Stimulated activated CD4-positive, alpha-beta T cell treated with anti-CD3 and anti-CD28 coated beads, Interleukin-2, amount 100 ng/mL, for 24 hours (primary cell): Measurements from ENCODE around the gene HNF4A.

Experiments
- DNase-seq, 2 donors: peaks; one replicate each; pipeline ENCODE4 v3.0.0-alpha.2; 2020

Gene HNF4A

GRCh38 chr20:44407402-44408184, 52.1 kb downstream of the HNF4A start:
- DNase-seq, result no peak

- no peak for DNase-seq
Observed at GRCh38 chr20:44409132-44409600, 53.7 kb downstream of the HNF4A start.

- DNase-seq, result no peak
Observed at GRCh38 chr20:44410583-44411019, 55.1 kb downstream of the HNF4A start.

GRCh38 chr20:44411020-44411756, 55.7 kb downstream of the HNF4A start:
- DNase-seq, result no peak

- DNase-seq, result no peak
Observed at GRCh38 chr20:44411757-44412401, 56.4 kb downstream of the HNF4A start.

GRCh38 chr20:44412402-44413144, 57.1 kb downstream of the HNF4A start:
- no peak for DNase-seq

- DNase-seq, result no peak
Observed at GRCh38 chr20:44413575-44414345, 58.3 kb downstream of the HNF4A start.

- no peak for DNase-seq
Observed at GRCh38 chr20:44414346-44414714, 58.8 kb downstream of the HNF4A start.

- DNase-seq, result no peak
Observed at GRCh38 chr20:44414808-44415207, 59.3 kb downstream of the HNF4A start.

GRCh38 chr20:44415833-44416715, 60.6 kb downstream of the HNF4A start:
- DNase-seq, result no peak

- DNase-seq, result no peak
Observed at GRCh38 chr20:44418069-44418905, 62.8 kb downstream of the HNF4A start.

GRCh38 chr20:44419131-44419844, 63.8 kb downstream of the HNF4A start:
- no peak for DNase-seq

GRCh38 chr20:44420497-44420896, 65.0 kb downstream of the HNF4A start:
- DNase-seq, result no peak

GRCh38 chr20:44422083-44422482, 66.6 kb downstream of the HNF4A start:
- DNase-seq, result no peak

- no peak for DNase-seq
Observed at GRCh38 chr20:44423480-44423879, 68.0 kb downstream of the HNF4A start.

- DNase-seq, result no peak
Observed at GRCh38 chr20:44424039-44424495, 68.6 kb downstream of the HNF4A start.

GRCh38 chr20:44425923-44426322, 70.4 kb downstream of the HNF4A start:
- DNase-seq, result no peak

GRCh38 chr20:44426879-44427790, 71.6 kb downstream of the HNF4A start:
- no peak for DNase-seq
